Measurements from ENCODE around the gene ZDHHC12. TPM values are rescaled to one million over a fixed set of nuclear protein-coding genes. Genes with fewer than 3 reads are reported as not detected.
A peak's percentile ranks its signal among the peaks of the same experiment; 100 is the strongest.

Gene ZDHHC12
- total RNA-seq, 1 donor from 2014 or later: 23.6 TPM

- no peak for DNase-seq (ENCODE audit: low spot score)
- Mint-ChIP-seq H3K27me3 (ENCODE audit: low read depth) (no peaks in the 10 kb centered on the region), H3K9me3 (ENCODE audit: low read depth) (no peaks in the 10 kb centered on the region), H3K27ac (ENCODE audit: unreplicated experiment) (peak overlapping the region; percentile 98), H3K4me1 (ENCODE audit: low read depth) (peaks cover 29% of the 10 kb centered on the region), H3K4me3 (ENCODE audit: unreplicated experiment) (peak overlapping the region; percentile 99), H3K36me3 (ENCODE audit: low read depth) (no peaks in the 10 kb centered on the region)
- no peak for TF ChIP-seq CTCF (IDR thresholded peaks at IDR 0.05)
These were observed 39.4 kb downstream of the ZDHHC12 start for GRCh38 chr9:128684325-128685199.

GRCh38 chr9:128684065-128684324 is 39.9 kb downstream of the ZDHHC12 start:
- Mint-ChIP-seq H3K36me3 (ENCODE audit: low read depth) (no peaks in the 10 kb centered on the region), H3K27me3 (ENCODE audit: low read depth) (no peaks in the 10 kb centered on the region), H3K9me3 (ENCODE audit: low read depth) (no peaks in the 10 kb centered on the region), H3K27ac (ENCODE audit: unreplicated experiment) (peak overlapping the region; percentile 98), H3K4me3 (ENCODE audit: unreplicated experiment) (peak overlapping the region; percentile 99), H3K4me1 (ENCODE audit: low read depth) (peaks cover 29% of the 10 kb centered on the region)
- no peak for DNase-seq (ENCODE audit: low spot score)
- no peak for TF ChIP-seq CTCF (IDR thresholded peaks at IDR 0.05)

- Mint-ChIP-seq H3K27me3 (ENCODE audit: low read depth) (no peaks in the 10 kb centered on the region), H3K27ac (ENCODE audit: unreplicated experiment) (peak overlapping the region; percentile 98), H3K9me3 (ENCODE audit: low read depth) (no peaks in the 10 kb centered on the region), H3K4me1 (ENCODE audit: low read depth) (peaks cover 29% of the 10 kb centered on the region), H3K36me3 (ENCODE audit: low read depth) (no peaks in the 10 kb centered on the region), H3K4me3 (ENCODE audit: unreplicated experiment) (peak overlapping the region; percentile 99)
- no peak for DNase-seq (ENCODE audit: low spot score)
- TF ChIP-seq CTCF (IDR thresholded peaks at IDR 0.05): no peak
These were observed 40.4 kb downstream of the ZDHHC12 start for GRCh38 chr9:128683340-128684064.

GRCh38 chr9:128677794-128678193 is 46.1 kb downstream of the ZDHHC12 start:
- Mint-ChIP-seq H3K27ac (ENCODE audit: unreplicated experiment) (no peak overlapping the region), H3K4me1 (ENCODE audit: low read depth) (no peaks in the 10 kb centered on the region), H3K4me3 (ENCODE audit: unreplicated experiment) (no peak overlapping the region), H3K9me3 (ENCODE audit: low read depth) (no peaks in the 10 kb centered on the region), H3K36me3 (ENCODE audit: low read depth) (no peaks in the 10 kb centered on the region), H3K27me3 (ENCODE audit: low read depth) (no peaks in the 10 kb centered on the region)
- no peak for TF ChIP-seq CTCF (IDR thresholded peaks at IDR 0.05)
- DNase-seq (ENCODE audit: low spot score): no peak

GRCh38 chr9:128675382-128675781 is 48.5 kb downstream of the ZDHHC12 start:
- H3K36me3 Mint-ChIP-seq (ENCODE audit: low read depth): no peaks in the 10 kb centered on the region
- no peaks in the 10 kb centered on the region for H3K4me1 Mint-ChIP-seq (ENCODE audit: low read depth)
- H3K4me3 Mint-ChIP-seq (ENCODE audit: unreplicated experiment): no peak overlapping the region
- H3K9me3 Mint-ChIP-seq (ENCODE audit: low read depth): no peaks in the 10 kb centered on the region
- peak; percentile 21 for DNase-seq (ENCODE audit: low spot score)
- H3K27me3 Mint-ChIP-seq (ENCODE audit: low read depth): no peaks in the 10 kb centered on the region
- TF ChIP-seq CTCF (IDR thresholded peaks at IDR 0.05): no peak
- H3K27ac Mint-ChIP-seq (ENCODE audit: unreplicated experiment): no peak overlapping the region

Other genes starting within 250 kb of the ZDHHC12 start
- 12.3 to 18.1 TPM (median 12.8 TPM) in 3 replicates for gene GLE1, start 219.4 kb downstream of the ZDHHC12 start, total RNA-seq
- gene SPTAN1, start 171.5 kb downstream of the ZDHHC12 start, total RNA-seq: 376 to 419 TPM (median 378 TPM) in 3 replicates
- gene DYNC2I2, start 67.3 kb downstream of the ZDHHC12 start, total RNA-seq: 23.4 to 41.0 TPM (median 24.0 TPM) in 3 replicates
- gene SET, start 34.9 kb downstream of the ZDHHC12 start, total RNA-seq: 235 to 266 TPM (median 255 TPM) in 3 replicates
- gene PKN3, start 21.6 kb downstream of the ZDHHC12 start, total RNA-seq: 3.1 to 4.2 TPM (median 4.2 TPM) in 3 replicates
- gene ZER1, start 47.8 kb upstream of the ZDHHC12 start, total RNA-seq: 33.0 to 42.7 TPM (median 33.8 TPM) in 3 replicates
- 23.5 to 32.1 TPM (median 26.5 TPM) in 3 replicates for gene TBC1D13, start 63.1 kb upstream of the ZDHHC12 start, total RNA-seq
- 22.3 to 24.6 TPM (median 23.1 TPM) in 3 replicates for gene ENDOG, start 94.4 kb upstream of the ZDHHC12 start, total RNA-seq
- gene SPOUT1, start 105.7 kb upstream of the ZDHHC12 start, total RNA-seq: 25.6 to 27.6 TPM (median 26.3 TPM) in 3 replicates
- 3.3 to 7.0 TPM (median 3.6 TPM) in 3 replicates for gene KYAT1, start 157.8 kb upstream of the ZDHHC12 start, total RNA-seq
- 36.9 to 58.9 TPM (median 55.0 TPM) in 3 replicates for gene LRRC8A, start 158.0 kb upstream of the ZDHHC12 start, total RNA-seq
- gene PHYHD1, start 196.9 kb upstream of the ZDHHC12 start, total RNA-seq: 2.8 to 4.4 TPM (median 3.4 TPM) in 3 replicates
- 21.5 to 24.7 TPM (median 22.2 TPM) in 3 replicates for gene DOLK, start 223.5 kb upstream of the ZDHHC12 start, total RNA-seq
- 36.0 to 51.8 TPM (median 38.2 TPM) in 3 replicates for gene NUP188, start 223.6 kb upstream of the ZDHHC12 start, total RNA-seq